GM10266 (cell line): Measurements from ENCODE around the gene P2RY1.

Experiments
- DNase-seq: peaks from one replicate; pipeline ENCODE4 v3.0.0; 2012; ENCODE audit errors: extremely low spot score
- CTCF ChIP-seq: IDR thresholded peaks from 2 replicates; pipeline ENCODE4 v1.5.1; 2012; ENCODE audit warnings: mild to moderate bottlenecking, low read depth; ENCODE audit not compliant: control insufficient read depth, insufficient read depth; ENCODE audit errors: missing control alignments

P2RY1 gene

DNA sequence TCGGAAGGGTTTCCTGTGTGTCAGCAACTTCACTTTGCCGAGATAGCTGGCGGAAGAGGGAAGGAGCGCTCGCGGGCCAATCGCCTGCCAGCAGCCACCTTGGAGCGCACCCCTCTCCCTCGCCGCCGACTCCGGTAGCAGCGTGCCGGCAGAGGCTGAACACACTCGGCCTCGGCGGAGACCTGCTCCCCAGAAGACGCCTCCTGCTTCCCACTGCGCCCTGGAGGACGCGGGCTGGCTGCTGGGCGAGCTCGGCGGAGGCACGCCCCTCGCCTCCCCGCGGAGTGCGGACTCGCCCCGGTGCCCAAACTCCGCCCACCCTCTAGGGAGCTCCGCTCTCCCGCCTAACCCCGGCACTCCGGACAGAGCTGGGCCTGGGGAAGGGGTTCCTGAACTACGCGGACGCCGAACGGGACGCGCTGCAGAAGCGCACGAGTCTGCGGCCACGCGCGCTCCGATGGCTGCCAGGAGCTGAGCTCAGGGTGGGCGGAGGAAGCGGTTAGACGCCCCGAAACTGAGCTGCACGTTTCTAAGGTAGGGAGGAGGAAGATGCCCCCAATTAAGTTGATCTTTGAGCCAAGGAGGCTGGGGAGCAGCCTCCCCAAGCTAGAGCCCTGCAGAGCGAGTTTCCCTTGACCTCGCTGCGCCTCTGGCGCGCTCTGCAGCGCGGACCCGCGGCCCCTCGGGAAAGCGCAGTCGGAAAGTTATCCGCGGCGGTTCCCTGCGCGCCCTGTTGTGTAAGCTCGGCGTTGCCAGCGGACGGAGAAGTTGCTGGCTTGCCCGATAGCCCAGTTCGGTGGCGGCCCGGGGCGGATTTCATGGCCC, at the start of gene P2RY1:
Gene P2RY1, plus strand, starts transcription at position 356 of the 825 bp plus-strand sequence. CDS start 652 bp downstream, outside the sequence.
- DNase-seq: peak; percentile 71

GRCh38 chr3:152786977-152787681, 47.8 kb upstream of the P2RY1 start:
- no peak for TF ChIP-seq CTCF
- DNase-seq: no peak

More for the DNA sequence above, at the start of gene P2RY1:
- peak; percentile 42 for TF ChIP-seq CTCF

DNA sequence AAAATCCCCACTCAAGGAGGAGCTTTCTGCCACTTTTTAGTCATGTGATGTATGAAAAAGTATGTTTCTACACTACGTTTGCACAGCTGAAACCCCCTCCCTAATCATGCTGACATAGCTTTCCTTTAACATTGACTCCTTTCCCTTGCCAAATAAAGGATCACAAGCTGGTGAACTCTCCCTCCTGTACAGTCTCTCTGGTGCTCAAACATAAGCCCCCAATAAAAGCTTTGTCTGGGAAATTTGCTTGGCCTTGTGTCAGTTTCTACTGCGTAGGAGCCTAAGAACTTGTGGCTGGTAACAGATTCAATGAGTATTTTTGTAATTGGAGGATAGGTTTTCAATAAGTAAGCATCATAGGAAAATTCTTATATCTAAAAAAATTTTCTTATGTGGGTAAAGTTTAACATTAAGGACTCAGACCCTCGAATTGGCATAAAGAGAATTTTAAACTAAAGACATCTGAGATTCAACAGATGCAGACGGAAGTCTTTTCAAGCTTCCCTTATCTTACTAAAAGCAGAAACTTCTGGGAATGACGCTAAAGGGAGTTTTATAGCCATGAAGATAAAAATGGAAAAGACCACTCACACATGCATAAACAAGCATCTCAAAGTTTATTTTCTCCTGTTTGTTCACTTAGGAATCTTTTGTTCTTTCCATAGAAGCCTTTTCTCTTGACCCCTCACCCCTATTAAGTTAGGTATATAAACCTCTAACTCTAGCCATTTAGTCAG, 44.1 kb upstream of the P2RY1 start:
- TF ChIP-seq CTCF: no peak
- DNase-seq: no peak

DNA sequence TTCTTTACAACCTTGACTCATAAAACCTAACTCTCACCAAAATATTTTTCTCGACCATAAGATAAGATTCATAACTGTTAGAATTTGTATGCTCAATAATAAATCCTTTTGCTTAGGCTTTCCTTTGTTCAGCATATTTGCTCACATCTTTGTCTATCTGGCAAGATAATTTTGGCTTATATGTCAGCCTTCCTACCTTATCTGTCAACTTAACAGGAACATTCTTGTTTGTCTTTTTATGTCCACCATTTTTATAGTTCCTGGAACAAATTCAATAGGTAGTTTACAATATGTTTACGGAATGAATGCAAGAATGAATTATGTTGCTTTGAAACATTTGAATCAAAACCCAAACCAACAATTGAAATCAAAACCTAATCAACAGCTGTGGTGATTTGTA, 41.0 kb upstream of the P2RY1 start:
- no peak for DNase-seq
- no peak for TF ChIP-seq CTCF

GRCh38 chr3:152797751-152798432, 37.0 kb upstream of the P2RY1 start:
- TF ChIP-seq CTCF: no peak
- DNase-seq: no peak

GRCh38 chr3:152811974-152812760, 22.8 kb upstream of the P2RY1 start:
- no peak for DNase-seq
- TF ChIP-seq CTCF: peak; percentile 0
